HG03108 (cell line): Measurements from ENCODE around the gene PRKCB.

Experiments used
- ATAC-seq: cut with Tn5 transposase; IDR thresholded peaks from one replicate; pipeline ENCODE4 v1.9.1; 2021; ENCODE audit warnings: moderate library complexity; ENCODE audit not compliant: unreplicated experiment

The PRKCB gene

DNA sequence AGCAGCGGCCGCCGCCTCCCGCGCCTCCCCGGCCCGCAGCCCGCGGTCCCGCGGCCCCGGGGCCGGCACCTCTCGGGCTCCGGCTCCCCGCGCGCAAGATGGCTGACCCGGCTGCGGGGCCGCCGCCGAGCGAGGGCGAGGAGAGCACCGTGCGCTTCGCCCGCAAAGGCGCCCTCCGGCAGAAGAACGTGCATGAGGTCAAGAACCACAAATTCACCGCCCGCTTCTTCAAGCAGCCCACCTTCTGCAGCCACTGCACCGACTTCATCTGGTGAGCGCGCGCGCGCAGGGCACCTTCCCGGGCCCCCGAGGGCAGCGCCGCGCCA lies 258 bp downstream of the PRKCB start:
- peak; percentile 3 for ATAC-seq

DNA sequence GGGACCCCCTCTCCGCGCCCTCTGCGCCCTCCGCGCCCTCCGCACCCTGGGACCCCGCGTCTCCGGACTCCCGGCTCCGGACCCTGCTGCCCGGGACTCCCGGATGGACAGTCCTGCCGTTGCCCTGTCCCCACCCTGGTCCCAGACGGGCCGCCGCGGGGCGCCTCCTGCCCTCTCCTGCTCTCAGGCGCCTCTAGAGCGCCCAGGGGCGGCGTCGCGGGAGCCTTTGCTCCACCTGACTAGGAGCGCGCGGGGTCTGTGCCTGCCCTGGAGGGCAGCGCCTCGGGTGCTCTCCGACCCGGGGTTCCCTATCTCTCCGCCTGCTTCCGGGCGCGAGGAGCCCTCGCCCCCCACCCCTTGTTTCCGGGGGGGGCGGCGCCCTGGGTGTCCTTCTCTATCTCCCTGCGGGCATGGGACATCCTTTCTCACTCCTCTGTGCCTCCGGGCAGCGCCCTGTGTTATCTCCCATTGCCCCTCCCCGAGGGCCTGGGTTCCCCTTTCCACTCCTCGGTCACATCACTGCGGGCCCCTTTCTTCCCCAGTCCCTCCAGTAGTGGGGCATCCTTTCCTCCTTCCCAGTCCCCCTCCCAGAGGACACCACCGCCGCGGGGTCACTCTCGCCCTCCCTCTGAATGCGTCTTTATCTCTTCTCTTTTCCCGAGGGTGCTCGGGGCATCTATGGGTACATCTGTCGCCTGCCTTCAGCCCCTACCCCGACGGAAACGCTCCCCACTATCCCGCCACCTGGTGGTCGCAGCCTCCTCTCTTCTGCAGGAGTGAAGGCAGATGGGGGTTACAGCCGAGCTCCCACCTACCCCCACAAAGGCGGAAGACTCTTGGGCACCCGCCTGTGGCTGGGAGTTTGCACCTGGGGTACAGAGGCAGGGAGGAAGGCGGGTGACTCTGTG lies 875 bp downstream of the PRKCB start:
- ATAC-seq: peak; percentile 6

DNA sequence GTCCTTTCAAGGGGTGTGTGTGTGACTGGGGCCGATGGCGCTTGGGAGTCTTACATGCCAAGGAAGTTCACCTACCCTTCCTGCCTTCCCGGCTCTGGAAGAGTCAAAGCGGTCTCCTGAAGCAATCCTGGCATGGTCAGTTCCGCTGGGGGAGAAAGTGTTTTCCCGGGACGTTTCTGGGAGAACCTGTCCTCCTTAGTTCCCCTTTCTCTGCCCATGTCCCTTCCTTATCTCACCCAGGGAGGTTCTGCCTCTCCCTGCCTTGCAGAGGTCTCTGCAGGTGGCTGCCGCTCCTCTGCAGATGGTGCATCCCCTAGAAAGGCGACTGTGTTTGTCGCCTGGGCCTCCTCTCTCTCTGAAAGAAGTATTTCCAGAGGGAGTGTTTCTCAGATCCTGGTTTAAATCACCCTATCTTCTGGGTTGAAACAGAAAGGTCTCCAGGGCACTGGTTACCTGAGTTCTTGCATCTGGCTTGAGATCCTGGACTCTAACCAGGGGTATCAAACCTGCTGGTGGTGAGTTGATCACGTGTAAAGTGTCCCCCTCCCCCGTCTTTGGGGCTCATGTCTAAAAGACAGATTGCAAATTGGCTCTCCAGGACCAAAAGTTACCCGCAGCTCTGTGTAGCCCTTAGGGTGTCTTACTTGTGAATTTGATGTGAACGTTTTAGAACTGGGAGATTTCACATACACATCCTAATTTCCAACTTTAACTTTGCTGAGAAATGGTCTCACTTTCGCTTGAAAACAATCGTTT lies 1.9 kb downstream of the PRKCB start:
- ATAC-seq: no peak

DNA sequence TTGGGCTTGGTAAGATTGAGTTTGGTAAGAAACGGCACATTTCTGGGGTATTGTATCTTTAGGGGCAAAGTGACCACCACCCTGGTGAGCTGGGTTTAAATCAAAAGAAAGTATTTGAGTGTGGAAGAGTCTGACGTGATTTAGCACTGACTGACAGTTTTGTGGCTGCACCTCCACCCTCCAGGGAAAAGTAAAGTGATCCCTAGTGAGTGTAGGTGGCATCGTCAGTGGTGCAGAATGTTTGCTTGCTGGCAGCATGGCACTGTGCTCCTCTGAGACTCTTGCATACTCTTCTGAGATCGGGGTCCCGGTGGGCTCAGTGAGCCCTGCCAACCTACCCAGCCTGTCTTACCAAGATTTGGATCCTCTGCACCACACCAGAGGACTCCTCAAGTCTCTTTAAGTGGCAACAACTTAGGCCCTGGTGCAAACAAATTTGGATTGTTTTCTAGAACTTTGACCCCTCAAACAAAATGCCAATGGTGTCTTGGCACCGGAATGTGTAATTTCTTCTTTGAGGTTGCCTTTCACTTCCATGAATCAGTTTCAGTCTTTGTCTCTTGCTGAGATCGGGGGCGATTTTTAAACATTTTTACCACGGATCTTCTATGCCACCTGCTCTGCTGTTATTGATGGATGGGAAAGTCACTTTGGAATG lies 2.8 kb downstream of the PRKCB start:
- ATAC-seq: no peak

DNA sequence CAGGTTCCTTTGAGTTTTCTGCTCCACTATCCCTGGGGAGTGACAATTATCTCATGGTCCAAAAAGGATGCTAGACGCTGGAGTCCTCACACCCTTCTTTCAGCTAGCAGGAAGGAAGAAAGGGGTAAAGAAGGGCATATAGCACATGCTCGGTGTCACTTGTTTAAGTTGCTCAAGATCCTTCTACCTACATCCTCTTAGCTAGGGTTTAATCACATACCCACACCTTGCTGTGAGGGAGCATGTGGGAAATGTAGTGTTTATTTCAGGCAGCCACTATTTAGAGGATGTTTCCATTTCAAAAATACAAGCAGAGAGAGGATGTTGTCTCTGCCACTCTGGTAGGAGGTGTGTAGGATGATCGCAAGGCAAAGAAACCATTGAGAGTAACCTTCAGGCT lies 4.5 kb downstream of the PRKCB start:
- no peak for ATAC-seq

DNA sequence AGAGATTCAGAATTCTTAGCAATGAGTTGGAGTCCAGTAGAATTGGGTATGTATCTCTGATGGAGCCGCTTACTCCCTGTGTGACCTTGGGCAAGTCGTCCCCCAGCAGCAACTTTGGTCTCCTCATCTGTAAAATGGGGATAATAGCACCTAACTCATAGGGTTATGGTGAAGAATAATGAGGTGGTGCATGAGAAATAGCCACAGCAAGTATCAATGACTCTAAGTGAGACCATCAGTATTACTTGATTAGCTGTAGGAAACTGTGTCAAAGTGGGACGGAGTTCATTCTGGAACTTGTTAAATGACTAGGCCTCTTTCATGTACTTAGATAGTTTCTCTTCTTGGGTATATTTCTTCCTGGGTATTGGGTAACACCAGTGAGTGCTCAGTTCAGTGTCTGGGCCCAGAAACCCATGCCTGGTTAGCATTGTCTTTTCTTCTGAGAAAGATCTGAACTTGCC lies 6.4 kb downstream of the PRKCB start:
- peak; percentile 66 for ATAC-seq

DNA sequence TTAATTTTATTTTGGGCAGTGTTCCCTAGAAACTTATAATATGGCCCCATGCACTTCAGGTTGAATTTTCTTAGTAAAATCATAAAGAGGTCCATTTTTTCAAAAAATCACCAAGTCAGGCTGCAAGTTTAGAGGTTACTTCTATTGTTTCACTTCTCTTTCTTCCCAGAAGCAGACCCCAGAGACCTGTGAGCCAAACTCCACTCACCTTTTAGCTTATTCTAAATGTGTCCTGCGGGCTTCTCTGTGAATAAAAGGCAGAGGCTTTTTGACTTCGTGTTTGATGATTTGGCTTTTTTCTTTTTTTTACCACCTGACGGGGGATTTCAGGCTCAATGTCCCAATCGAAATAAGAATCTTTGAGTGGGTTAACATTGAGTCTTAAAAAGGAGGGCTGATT lies 7.4 kb downstream of the PRKCB start:
- no peak for ATAC-seq

DNA sequence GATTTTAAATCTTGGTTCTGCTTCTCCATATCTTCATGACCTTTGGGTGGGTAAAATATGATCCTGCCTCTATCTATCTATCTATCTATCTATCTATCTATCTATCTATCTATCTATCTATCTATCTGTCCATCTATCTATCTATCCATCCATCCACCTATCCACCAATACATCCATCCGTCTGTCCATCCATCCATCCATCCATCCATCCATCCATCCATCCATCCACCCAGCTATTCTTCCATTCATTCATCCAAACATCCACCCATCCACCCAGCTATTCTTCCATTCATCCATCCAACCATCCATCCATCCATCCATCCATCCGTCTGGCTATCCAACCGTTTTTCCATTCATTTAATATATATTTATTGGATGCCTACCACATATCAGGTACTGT lies 11.5 kb downstream of the PRKCB start:
- ATAC-seq: no peak

DNA sequence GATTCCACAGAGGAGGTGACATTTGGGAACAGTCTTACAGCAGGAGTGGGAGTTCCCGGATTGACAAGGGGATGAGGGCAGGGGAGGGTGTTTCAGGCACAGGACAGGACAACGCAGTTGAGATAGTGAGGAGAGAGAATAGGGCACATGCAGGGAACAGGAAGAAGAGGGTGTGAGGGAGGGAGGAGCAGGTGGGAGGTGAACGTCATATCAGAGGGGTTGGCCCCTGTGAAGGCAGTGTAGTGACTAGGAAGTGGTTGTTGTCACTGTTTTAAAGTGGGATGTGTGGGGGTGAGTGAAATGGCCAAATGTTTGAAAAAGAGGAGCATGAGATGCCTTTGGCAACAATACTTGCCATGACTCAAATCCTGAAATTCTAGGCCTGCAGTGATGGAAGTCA lies 12.2 kb downstream of the PRKCB start:
- ATAC-seq: no peak

DNA sequence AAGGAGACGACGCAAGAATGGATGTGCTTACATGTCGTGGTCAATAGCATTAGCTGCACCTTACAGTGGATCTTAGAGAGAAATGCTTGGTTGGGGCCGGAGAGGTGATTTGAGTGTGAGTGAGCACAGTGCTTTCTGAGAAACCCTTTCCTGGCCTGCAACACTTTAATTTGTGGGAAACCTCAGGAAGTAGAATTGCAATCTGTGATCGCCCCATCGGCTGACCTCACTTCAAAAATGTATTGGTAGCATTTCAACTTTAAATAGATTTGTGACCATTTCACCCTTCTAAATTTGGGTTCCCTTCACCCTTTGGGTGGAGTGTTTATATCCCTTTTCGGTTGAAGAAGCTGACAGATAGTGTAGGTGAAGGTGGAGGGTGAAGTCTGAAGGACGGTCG lies 13.2 kb downstream of the PRKCB start:
- no peak for ATAC-seq

DNA sequence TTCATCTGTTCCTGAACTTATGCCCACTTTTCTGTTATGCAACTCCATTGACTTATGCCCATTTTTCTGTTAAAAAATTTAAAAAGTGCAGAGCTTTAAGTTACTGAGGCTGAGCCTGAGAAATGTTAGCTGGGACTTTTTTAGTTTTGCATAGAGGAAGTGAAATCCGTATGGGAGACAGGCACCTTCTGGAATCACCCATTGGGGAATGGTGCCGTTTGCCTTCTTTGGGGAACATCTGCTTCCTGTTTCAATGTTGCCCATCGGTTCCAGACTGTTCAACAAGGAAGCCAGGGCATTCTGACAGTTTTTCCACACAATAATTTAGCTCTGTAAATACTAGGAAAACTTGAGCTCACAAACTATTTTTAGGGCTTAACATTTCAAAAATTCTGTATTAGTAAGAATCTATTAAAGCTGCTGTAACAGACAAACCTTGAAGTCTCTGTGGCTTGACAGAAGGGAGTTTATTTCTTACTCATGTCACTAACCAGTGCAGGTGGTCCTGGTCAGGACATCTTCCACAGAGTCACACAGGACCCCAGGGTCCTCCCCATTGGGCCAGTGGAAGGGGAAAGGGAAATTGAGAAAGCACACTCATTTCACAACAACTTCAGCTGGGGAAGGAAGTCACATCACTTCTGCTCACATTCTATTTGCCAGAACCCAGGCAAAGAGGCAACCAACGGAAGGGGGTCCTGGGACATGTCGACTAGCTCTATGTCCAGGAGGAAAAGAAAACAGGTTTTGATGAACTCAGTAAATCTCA lies 17.2 kb downstream of the PRKCB start:
- no peak for ATAC-seq

DNA sequence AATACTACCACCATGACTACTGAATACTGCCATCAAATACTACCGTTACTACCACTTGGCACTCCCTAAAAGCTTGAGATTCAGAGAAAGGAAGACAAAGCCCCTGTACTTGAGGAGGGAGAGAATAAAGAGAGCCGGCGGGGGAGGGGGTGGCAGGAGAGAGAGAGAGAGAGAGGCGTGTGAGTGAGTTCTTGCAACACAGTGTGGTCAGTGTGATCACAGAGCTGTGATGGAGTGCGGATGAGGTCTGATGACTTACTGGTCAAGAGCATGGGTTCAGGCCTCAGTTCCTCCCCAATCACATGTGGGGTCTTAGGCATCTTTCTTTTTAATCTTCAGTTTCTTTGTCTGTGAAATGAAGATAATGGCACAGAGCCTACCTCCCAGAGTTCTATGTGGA lies 19.2 kb downstream of the PRKCB start:
- no peak for ATAC-seq

DNA sequence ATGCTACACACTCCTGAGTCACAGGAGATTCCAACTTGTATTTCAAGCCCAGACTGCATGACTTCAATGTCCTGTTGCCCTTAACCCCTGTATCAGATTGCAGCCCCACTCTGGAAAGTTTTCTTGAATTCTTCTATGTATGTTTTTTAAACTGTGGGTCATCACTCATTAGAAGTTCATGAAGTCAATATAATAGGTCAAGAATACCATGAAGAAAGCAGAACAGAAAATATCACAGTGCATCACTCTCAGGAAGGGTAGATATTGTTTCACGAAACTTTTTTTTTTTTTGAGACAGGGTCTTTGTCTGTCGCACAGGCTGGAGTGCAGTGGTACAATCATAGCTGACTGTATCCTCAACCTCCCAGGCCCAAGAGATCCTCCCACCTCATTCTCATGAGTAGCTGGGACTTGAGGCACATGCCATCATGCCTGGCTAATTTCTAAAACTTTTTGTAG lies 20.5 kb downstream of the PRKCB start:
- no peak for ATAC-seq

DNA sequence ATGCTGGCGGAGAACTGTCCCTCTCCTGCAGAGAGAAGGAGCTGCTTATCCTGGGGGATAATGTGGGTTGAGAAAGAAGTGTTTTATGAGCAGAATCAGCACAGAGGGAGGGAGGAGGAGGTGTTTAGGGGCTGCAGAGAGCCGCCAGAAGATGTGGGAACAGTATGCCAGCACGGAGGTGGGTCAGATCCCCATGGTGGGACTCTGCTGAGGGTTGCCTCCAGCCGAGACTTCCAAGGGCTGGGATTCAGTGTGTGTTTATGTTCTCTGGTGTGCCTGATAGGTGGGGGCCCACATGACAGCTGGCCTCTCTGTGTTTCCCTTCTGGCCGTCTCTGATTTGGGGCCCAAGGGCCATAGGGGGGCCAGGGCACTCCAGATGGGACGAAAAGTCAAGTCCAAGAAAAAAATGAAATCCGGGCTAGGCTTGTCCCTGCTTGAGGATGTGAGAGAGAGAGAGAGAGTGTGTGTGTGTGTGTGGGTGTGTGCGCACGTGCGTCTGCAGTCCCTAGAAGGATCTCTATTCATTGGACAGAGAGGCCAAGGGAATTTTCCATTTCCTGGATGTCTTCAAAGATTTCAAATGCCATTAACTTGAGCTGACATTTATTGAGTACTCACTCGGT lies 21.6 kb downstream of the PRKCB start:
- no peak for ATAC-seq

DNA sequence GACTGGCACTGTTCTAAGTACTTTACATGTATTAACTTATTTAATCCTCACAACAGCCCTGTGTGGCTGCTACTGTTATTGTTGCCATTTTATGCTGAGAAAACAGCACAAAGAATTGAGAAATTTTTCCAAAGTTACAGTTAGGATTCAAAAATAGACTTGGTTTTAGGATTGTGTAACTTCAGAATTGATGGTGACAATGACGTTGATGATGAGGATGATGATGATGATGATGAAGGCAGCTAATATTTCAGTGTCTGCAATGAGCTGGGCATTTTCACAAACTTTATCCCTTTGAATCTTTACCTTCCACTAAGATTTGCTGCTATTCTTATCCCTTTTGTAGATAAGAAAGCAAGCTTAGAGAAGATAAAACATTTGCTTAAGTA lies 22.1 kb downstream of the PRKCB start:
- ATAC-seq: no peak

DNA sequence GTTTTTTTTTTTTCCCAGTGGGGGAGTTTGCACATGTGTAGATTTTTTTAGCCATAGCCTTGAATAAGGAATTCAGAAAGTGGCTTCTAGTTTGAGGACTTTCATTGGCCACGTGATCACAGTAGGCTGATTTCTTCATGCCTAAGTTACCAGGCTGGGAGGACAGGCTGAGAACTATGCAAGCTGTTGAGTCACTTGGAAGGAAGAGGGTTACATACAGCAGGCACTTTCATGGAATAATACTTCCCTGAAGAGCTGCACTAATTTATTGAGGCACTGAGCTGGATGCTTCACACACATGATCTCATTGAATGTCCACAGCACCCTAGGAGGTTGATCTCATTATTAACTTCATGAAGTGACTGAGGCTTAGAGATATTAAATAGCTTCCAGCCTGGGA lies 22.8 kb downstream of the PRKCB start:
- no peak for ATAC-seq

DNA sequence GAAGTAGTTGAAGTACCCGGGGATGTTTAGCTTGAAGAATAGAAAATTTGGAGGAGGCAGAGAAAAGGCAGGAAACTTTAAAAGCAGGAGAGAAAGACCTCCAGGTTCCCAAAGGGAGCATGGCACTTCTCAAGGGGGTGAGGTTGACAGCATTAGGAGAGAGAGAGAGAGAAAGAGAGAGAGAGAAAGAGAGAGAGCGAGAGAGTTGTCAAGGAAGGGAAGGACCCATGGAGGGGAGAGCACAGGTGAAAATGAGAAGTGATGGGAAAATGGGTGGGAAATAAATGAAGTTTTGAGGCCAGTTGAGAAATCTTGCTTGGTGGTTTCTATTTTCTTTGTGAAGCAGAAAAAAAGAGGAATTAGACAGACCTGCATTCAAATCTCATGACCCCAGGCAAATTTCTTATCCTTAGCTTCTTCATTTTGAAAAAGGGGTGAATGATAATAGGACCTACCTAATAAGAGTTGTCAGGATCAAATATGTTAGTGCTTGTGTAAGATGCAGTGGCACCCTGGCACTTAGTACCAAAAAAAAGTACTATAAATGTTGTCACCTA lies 24.0 kb downstream of the PRKCB start:
- ATAC-seq: no peak

DNA sequence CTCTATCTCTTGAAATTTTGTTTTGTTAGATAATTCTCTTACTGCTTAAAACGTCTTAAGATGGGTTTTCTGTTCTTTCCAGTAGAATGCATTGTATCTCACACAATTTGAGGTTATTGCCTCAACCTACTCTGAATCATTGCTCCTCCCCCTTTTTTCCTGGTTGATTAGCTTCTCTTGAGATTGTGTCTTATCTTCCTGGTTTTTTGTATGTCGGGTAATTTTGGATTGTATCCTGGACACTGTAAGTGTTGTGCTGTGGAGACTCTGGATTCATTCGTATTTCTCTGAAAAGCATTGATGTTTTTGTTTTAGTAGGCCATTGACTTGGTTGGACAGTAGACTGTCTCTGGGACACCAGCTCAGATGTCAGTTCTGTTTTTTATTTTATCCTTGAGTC lies 26.1 kb downstream of the PRKCB start:
- ATAC-seq: no peak

DNA sequence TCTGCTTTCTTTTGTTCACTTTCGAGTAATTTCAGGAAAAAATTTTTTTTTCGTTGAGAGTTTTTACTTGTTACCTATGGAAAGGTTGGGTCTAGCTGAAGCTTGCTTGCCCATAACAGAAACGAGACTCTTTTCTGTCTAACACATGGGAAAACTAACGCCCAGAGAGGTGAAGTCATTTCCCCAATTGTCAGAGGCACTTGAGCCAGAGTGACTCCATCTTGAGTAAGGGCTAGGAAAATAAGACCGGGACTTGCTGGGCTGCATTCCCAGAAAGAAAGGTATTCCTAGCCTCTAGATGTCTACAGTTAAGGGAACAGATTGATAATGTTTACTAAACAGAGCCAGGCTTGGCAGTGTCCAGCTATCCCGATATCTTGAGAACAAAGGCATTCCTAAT lies 26.8 kb downstream of the PRKCB start:
- no peak for ATAC-seq
